NCI-H1417 treated with DMSO at 0.1 percent for 48 hours (cell line): ENCODE measurements around the gene FDPS.
A peak's percentile ranks its signal among the peaks of the same experiment; 100 is the strongest.

Experiments used
- DNase-seq: peaks from one replicate; lab custom pipeline; 2025; lab: John Stamatoyannopoulos, UW

The FDPS gene

GRCh38 chr1:155308493-155309422, at the start of gene FDPS:
TSS of gene FDPS (plus strand) at chr1:155308866. CDS start at chr1:155309790, 924 bp downstream.
- DNase-seq = peak; percentile 89

- no peak for DNase-seq
Observed at GRCh38 chr1:155260276-155260675, 48.4 kb upstream of the FDPS start.

- DNase-seq = no peak
Observed at GRCh38 chr1:155261493-155261851, 47.2 kb upstream of the FDPS start.

DNA sequence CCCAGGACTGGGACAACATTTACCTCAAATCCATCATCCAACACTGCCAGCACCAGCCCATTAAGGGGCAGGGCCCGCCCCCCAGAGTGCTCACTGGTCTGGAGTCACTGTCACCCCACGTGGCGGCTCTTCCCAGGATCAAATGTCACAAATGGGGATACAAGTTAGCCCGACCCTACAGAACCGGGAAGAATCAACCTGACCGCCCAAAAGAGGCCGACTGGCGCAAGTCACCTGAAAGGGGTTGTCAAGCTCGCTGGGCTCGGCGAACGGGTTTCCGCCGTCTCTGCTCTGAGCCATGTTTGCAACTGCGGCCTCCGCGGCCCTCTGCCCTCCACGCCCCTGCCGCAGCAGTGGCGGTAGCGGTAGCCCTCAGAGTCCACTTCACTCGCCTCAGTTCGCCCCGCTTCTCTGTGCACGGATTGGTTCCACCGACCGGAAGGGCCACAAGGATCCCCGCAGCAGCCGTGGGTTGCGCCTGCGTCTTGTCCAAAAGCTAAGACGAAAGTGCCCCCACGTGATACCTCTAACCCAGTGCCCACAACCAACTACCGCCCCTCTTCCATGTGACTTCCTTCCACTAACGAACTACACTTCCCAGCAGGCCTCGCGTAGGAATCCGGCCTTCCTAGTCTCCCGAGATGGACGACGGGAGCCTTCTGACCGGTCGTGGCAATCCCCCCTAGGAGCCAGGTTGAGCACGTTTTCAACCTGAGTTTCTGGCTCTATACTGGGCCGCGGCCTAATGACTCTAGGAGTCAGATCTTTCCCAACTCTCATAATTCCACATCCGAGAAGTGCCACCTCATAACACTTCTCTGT, 46.6 kb upstream of the FDPS start, which contains the start of gene SCAMP3:
Gene SCAMP3 (minus strand): TSS at position 509 of the 822 bp plus-strand sequence. CDS start 209 bp downstream, at position 300.
- DNase-seq = peak; percentile 94

DNA sequence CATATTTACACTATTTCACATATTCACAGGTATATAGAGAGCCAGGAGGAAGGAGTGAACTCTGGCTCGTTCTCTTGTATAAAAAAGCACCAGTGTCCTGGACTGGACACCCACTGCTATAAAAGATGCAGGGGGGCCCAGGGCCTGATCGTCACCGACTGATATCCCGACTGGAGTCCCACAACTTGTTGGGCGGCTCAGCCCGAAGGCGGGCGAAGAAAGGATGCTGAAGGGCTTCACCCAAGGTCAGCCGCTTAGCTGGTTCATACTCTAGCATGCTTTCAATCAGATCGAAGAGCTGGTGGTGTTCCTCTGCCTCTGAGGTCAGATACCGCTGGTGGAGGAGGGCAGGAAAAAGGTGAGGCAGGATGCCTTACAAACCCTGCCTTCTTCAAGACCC, 45.6 kb upstream of the FDPS start:
- DNase-seq = no peak

GRCh38 chr1:155266553-155266952, 42.1 kb upstream of the FDPS start:
- no peak for DNase-seq

DNA sequence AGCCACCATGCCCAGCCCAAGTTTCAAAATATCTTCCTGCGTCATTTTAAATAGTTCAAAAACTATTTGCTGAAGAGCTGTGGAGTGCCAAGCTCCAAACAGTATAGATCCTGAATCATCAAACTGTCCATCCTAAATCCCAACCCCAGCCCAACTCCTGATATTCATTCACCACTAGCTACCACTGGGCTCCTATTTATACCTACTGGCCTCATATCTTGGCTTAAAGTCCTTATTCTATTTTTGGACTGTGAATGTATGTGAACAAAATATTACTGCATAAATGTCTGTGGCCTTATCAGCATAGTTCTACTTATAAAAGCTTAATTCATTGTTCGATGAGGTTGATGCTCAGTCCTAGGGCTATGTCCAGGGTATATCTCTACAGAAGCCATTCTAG, 41.3 kb upstream of the FDPS start:
- DNase-seq = no peak

DNA sequence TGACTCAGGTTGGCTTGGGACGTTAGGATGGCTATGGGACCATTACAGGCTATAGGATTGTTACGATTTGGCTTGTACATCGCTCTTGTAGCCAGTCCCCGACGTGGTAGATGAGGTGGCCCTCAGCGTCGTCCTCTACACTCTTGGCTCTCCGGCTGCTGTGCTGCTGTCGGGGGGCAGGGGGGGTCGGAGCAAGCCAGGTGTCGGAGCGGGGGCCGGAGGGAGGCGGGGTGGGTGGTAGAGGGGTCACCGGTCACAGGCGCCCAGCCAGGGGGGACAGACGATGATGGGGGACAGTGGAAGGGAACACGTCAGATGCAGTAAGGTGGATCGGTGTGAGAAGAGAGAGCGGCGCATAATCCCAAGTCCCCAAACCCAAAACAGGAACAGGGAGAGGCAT, 40.0 kb upstream of the FDPS start:
- DNase-seq = no peak

DNA sequence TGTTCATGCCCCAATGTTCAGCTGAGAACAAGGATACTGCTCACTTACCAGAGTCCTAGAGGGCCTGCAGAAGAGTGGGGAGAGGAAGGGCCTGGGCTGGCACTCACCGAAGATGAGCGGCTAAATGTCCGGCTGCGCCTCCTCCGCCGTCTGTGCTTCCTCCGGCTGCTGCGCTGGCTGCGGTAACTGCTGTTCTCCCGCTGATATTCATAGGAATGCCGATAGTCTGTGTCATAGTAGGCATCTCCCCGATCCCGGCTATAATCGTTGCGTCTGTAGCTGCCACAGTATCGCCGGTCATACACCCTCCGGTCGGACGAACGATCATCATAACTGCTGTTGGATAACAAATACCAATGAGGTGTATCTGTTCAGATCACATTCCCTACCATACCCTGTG, 39.3 kb upstream of the FDPS start:
- no peak for DNase-seq

- no peak for DNase-seq
Observed at GRCh38 chr1:155272466-155273342, 36.0 kb upstream of the FDPS start.

- DNase-seq = peak; percentile 87
Observed at GRCh38 chr1:155273343-155274245, 35.1 kb upstream of the FDPS start, which contains the start of gene CLK2. TSS of gene CLK2 (minus strand) at chr1:155273504. CDS start at chr1:155270977, 2,527 bp downstream.

DNA sequence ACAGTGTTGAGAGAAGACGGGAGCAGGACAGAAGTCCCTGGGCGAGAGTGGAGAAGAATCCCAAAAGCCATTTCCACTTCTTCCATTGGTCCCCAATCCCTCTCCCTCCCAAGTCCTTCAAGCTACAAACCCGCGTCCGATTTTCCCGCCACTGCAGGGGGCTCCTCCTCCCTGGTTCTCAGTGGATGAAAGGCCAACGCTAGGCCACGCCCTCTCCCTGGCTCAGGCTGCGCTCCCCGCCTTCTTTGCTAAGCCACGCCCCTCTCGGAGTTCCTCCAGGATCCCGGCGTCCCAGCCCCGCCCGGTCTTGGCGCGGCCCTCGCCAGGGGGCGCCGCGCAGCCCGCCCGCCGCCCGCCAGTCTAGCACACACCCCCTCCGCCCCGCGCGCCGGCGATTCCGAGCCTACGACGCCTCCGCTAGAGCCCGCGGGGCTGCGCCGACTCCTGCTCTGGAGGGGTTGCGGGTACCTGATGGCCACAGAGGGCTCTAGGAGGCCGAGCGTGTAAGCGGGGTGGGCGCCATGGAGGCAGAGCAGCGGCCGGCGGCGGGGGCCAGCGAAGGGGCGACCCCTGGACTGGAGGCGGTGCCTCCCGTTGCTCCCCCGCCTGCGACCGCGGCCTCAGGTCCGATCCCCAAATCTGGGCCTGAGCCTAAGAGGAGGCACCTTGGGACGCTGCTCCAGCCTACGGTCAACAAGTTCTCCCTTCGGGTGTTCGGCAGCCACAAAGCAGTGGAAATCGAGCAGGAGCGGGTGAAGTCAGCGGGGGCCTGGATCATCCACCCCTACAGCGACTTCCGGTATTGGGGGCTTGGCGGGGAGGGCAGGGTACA, 31.4 kb upstream of the FDPS start, which contains the start of gene HCN3:
Gene HCN3 (plus strand): TSS at position 394 of the 832 bp plus-strand sequence. CDS start 128 bp downstream, at position 522.
- DNase-seq = peak; percentile 91

GRCh38 chr1:155277902-155278688, 30.6 kb upstream of the FDPS start:
- DNase-seq = no peak

DNA sequence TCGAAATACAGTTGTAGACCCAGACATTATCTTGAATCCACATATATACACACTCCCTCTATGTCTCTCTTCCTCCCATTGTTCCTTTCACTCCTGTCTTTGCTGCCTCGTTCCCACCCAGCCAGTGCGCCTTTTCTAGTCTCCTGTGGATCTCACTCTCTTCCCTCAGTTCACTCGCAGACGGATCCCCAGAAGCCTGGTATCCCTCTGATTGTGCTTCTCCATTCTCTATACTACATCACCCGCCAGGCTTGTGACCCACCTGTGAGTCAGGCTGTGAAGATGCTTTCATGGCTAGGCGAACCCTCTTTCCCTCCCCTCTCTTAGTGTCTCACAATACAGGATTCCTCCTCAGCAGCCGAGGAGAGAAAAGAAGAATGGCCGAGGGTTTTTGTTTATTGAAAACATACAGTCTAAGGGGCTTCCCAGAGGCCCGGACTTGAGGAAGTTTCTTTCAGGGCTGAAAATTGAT, 29.9 kb upstream of the FDPS start:
- no peak for DNase-seq

GRCh38 chr1:155279268-155279667, 29.4 kb upstream of the FDPS start:
- no peak for DNase-seq

DNA sequence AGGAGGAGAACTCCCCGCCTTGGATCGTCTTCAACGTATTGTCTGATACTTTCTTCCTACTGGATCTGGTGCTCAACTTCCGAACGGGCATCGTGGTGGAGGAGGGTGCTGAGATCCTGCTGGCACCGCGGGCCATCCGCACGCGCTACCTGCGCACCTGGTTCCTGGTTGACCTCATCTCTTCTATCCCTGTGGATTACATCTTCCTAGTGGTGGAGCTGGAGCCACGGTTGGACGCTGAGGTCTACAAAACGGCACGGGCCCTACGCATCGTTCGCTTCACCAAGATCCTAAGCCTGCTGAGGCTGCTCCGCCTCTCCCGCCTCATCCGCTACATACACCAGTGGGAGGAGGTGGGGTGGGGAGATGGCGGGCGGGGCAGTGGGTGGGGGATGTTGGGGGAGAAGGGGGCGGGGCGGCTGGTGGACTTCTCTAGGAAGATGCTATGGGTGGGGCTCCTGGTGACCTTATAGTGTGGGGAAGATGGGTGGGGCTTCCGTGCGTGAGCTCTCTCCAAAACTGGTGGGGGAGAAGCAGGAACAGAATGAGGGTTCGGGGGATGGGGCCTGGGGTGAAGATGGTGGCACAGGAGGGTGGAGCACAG, 26.1 kb upstream of the FDPS start:
- DNase-seq = no peak

DNA sequence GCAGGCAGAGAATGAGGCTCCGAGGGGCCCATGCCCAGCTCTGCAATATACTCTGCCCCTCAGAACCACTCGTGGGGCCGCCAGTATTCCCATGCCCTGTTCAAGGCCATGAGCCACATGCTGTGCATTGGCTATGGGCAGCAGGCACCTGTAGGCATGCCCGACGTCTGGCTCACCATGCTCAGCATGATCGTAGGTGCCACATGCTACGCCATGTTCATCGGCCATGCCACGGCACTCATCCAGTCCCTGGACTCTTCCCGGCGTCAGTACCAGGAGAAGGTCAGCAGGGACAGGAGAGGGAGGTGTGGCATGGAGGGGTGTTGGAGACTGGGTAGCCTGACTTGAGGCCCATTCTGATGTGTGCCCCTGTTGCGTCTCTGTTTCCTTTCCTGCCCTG, 24.2 kb upstream of the FDPS start:
- no peak for DNase-seq

DNA sequence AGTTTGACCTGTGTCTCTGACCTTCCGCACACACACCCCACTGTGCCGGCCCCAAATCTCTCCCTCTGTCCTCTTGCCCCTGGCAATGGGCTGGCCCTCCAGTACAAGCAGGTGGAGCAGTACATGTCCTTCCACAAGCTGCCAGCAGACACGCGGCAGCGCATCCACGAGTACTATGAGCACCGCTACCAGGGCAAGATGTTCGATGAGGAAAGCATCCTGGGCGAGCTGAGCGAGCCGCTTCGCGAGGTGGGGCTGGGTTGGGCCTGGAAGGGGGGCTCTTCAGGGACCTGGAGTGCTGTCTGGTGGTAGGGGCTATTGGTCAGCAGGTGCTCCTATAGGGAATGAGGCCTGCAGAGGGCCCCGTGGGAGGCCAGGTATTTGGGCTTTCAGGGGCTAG, 23.6 kb upstream of the FDPS start:
- no peak for DNase-seq
